ENCODE measurements around the gene RUFY3.
"Not testable (repeated sequence)": the region's sequence is repeated elsewhere in the genome, so short reads cannot be mapped to it uniquely, and the experiment has no call there.

RUFY3 gene

DNA sequence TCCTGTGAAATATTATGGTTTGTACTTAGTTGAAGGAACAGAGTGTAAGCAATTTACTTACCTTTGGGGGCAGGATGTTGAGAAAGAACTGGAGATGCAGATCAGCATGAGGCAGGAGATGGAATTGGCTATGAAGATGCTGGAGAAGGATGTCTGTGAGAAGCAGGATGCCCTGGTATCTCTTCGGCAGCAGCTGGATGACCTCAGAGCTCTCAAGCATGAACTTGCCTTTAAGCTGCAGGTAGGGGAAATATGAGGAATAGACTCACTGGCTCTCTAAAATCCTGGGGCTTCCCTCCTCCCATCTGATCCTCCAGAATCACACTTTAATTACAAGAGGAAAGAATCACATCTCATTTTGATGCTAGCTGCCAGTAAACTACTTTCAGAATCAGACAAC, 67.0 kb downstream of the RUFY3 start:
- no peak for DNase-seq

DNA sequence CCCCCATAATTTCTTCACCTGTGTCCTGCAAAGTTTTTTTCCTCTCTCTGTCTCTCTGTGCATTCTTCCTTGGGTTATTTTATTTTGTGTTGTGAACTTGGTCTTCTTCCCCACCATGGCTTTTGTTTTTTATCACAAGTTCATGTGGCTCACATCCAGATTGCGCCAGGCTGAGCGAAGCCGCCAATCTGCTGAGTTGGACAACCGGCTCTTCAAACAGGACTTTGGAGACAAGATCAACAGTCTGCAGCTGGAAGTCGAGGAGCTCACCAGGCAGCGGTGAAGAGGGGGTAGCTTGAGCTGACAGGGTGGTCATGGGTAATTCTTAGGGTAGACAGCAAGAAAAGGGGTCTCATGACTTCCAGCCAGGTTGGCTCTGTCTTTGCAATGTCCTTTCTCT, 71.9 kb downstream of the RUFY3 start:
- DNase-seq = no peak

DNA sequence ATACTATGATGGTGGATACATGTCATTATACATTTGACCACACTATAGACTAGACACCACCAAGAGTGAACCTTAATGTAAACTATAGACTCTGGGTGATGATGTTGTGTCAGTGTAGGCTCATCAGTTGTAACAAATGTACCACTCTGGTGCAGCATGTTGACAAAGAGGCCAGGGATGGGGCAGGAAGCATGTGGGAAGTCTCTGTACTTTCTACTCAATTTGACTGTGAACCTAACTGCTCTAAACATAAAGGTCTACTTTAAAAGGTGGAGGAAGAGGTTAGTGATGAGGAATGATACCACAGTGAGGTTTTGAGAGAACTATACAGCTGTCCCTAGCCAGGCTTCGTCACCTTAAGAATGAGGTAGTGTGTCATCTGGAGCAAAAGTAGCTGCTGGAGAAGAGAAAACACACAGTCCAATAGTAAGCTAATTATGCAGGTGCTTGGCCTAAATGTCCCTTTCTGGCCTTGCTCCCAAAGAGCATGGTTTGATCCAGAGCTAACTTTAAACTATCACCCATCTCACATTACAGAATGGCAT, 79.6 kb downstream of the RUFY3 start:
- DNase-seq = no peak

DNA sequence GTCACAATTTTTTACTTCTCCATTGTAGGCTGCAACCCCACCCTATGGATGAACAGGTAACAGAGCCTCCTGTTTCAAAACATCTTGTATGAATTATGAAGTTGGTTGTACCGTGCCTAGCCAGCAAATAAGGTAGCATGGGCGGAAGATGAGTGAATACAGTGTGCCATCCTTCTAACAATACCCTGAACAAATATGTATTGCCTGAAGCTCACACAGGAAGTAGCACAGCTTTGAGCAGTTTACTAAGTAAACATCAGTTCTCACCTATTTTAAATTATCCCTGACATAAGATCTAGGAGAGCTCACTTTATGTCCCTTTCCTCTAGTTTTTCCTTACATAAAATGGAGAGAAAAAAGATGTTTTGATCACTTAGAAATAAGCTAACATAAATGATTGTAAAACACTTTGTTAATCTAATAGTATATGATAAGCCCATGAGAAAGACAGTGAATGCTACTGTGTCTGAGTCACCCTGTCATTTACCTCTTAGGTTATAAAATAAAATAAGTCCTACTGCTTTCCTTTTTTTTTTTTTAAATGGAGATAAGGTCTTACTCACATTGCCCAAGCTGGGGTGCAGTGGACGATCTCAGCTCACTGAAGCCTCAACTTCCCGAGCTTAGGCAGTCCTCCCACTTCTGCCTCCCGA, 81.3 kb downstream of the RUFY3 start:
- no peak for DNase-seq

DNA sequence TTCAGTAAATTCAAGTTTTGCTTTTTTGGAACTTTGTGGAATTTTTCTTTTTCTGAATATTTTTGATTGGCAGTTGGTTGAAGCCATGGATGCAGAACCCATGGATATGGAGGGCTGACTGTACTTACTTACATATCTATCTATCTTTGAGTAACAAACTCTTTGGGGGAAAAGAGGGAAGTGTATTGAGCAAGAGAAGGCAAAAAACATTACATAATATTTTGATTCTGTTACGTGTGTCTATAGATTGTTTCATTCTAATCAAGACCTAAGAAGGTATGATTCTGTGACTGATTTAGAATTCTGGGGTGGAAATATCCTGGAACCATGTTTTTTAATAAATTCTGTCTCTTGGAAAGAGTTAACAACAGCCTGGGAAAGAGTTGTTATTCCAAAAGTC, 86.4 kb downstream of the RUFY3 start:
- no peak for DNase-seq

DNA sequence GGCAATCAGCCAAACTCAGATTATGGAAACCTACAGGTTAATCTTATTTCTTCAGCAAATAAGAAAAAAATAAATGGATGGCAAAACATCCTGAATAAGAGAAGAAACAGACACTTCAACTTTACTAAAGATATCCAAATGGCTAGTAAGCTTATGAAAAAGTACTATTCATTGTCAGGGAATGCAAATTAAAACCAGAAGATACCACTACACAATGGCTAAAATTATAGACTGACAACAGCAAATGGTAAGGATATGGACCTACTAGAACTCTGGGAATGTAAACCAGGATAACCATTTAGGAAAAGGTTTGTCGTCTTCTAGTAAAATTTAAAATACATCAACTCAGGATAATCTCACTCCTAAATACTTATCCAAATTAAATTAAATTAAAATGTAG, 93.6 kb downstream of the RUFY3 start:
- DNase-seq = no peak

DNA sequence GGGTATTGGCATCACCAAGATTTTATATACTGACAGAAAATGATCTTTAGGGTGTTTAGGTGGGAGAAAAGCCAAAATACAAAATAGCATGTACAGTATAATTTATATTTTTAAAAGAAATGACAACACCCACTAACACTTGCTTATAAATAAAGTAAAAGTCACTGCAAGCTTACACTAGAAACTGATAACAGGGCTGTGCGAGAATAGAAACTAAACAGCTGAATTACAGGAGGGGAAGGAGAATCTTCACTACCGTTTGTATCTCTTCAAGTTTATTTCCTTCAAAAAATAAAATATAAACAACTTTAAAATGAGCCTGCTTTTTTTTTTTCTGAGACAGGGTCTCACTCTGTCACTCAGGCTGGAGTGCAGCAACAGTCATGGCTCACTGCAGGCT, 95.1 kb downstream of the RUFY3 start:
- no peak for DNase-seq

DNA sequence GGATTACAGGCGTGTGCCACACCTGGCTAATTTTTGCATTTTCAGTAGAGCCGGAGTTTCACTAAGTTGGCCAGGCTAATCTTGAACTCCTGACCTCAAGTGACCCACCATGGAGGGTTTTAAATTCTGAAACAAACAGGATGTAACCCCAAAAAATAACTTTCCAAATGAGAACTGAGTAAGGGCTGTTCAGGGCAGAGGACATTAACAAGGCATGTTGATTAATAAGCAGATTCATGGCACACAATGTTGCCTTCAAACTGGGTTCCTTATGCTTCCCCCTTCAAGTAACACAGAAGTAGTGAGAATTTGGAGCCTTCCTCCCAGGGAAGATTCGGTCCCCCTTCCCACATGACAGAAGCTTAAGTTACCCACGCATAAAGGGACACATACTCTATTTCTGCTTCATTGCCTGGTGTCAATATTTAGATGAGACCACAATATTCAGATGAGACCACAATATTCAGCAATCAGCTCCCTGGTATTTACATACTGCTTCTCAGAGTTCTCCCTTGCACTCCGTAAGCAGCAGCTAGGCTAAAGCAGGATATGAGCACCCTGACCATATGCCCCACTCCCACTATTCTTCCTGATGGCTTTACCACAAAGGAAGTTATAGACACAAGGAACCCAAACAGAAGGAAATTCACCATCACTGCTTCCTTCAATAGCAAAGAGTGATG, 96.5 kb downstream of the RUFY3 start:
- DNase-seq = no peak

DNA sequence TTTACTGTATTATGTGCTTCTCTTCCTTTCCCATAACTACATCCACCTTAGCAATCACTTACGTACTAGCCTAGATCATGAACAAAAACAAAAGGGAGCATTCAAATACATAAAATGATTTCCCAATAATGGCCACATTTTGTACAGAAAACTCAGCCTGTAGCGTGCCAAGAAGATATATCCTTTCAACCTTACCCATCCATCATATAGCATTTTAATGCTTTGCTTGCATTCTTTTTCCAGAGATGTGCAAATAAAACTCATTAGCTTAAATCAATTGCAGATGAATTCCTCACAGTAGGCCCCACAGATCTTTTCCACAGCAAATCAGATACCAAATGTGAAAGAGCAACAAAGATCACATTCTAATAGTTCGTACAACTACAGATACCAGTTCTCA, 97.2 kb downstream of the RUFY3 start:
- no peak for DNase-seq

DNA sequence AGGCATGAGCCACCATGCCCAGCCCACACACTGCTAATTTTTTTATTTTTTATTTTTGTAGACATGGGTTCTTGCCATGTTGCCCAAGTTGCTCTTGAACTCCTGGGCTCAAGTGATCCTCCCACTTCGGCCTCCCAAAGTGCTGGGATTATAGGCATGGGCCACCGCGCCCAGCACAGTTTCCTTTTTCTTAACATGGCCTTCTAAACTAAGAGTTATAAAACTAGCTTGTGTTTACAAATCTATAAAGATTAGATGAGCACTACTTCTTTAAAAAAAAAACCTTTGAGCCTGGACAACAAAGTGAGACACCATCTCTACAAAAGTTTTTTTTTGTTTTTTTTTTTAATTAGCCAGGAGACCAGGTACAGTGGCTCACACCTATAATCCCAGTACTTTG, 107.3 kb downstream of the RUFY3 start:
- DNase-seq = no peak

DNA sequence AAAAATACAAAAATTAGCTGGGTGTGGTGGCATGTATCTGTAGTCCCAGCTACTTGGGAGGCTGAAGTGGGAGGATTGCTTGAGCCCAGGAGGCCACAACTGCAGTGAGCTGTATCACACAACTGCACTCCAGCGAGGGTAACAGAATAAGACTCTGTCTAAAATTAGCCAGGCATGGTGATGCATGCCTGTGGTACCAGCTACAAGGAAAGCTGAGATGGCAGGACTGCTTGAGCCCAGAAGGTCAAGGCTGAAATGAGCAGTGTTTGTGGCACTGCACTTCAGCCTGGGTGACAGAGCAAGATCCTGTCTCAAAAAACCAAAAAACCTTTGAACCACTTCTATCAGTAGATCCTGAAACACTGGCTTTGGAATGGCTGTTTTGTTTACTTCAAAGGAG, 107.7 kb downstream of the RUFY3 start:
- no peak for DNase-seq

DNA sequence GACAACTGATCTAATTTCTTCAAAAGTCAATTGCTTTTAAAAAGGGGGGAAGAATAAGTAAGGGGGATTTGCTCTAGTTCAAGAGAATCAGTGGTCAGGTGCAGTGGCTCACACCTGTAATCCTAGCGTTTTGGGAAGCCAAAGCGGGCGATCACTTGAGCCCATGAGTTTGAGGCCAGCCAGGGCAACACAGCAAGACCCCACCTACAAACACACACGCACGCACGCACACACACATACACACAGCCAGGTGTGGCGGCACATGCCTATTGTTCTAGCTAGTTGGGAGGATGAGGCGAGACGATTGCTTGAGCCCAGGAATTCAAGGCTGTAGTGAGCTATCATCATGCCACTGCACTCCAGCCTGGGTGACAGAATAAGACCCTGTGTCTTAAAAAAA, 108.3 kb downstream of the RUFY3 start:
- DNase-seq = no peak

DNA sequence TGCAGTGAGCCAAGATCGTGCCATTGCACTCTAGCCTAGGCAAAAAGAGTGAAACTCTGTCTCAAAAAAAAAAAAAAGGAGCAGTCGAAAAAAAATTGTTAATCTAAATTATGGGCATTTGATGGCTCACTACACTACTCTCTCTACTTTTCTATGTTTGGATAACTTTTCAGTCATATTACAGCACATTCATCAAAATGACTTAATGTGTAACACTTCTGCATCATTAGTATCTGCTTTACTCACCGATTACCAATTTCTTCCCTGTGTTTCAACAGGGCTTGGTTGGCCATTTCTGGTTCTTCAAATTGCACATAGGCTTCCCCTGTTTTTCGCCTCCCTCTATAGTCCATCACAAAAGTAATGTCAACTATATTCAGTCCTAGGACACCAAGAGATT, 109.5 kb downstream of the RUFY3 start:
- DNase-seq = no peak

DNA sequence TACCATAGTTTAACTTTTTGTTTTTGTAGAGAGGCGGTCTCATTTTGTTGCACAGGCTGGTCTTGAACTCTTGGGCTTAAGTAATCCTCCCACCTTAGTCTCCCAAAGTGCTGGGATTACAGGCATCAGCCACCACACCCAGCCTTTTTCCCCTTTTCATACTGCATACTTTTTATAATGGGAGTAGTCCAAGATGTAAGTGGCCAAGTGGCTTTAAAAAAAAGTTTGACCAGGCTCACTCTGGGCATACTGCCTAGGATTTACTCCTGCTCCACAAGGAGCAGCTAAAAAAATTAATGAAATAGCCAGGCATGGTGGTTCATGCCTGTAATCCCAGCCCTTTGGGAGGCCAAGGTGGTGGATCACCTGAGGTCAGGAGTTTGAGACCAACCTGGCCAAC, 111.9 kb downstream of the RUFY3 start:
- no peak for DNase-seq

DNA sequence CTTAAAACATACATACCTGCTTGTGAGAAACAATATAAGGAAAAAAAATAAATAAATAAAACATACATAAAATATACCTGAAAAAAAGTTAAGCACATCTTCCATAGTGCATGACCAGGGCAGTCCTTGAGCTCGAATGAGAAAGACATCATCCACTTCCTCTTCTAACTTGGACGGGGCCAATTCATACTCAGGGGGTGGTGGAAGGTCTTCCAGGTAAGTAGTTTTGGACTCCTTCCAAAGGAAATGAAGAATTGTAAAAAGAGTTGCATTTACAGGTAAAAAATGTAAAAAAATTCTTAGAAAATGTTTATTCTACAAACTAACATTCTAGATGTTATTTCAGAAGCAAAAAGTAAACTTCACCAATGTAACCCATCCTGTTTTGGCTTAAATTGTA, 114.3 kb downstream of the RUFY3 start:
- no peak for DNase-seq

DNA sequence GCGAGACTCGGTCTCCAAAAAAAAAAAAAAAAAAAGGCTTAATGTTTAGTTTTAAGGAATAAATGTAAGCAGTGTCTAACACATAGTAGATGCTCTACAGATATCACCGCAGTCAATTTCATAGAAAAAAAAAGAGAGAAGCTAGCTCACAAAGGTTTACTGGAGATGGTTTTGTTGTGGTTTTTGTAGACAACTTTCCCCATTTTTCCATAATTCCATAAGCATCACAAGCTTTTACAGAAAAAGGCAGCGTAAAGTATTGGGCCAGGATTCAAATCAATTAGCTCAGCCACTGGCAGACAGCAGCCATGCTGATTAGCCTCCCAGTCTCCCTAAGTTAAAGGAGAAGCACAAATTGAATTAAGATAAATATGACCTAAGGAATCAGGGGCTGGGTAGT, 116.4 kb downstream of the RUFY3 start:
- DNase-seq = no peak

DNA sequence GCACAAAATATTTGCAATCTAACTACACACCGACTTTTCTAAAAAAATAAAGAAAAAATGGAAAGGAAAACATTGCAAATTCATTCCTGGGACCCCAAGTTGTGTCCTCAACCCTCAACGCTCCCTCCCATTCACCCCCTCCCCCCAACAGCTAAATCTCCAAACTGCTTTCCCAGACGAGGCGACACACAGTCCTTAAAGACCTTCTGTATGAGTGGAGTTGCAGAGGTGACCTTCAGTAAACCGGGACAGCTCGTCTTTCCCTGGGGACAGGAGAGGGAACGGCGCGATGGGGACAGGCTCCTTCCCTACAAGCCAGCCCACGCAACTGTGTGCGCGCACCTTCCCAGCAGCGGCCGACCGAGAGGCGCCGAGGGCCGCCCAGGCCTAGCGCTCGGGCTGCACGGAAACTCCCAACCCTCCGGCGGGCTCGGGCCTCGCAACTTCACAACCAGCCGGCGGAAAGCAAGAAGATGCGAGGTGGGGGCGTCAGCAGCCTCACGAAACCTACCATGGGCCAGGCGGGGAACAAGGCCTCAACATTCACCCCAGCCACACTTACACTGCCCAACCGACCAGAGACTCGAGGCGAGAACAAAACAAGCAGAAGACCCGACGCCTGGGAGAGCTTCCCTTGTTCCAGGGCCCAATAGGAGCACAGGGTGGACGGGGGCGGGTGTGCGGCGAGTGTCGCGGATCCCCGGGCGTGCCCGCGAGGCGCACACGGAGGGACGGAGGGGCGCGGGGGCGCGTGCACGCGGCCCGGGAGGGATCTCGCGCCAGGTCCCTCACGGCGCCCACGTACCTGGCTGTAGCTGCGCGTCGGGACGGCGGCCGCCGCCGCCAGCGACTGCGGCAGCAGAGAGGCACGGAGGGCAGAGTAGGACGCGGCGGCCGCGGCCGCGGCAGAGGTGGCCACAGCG, 117.2 kb downstream of the RUFY3 start:
- peak; percentile 85 for DNase-seq

DNA sequence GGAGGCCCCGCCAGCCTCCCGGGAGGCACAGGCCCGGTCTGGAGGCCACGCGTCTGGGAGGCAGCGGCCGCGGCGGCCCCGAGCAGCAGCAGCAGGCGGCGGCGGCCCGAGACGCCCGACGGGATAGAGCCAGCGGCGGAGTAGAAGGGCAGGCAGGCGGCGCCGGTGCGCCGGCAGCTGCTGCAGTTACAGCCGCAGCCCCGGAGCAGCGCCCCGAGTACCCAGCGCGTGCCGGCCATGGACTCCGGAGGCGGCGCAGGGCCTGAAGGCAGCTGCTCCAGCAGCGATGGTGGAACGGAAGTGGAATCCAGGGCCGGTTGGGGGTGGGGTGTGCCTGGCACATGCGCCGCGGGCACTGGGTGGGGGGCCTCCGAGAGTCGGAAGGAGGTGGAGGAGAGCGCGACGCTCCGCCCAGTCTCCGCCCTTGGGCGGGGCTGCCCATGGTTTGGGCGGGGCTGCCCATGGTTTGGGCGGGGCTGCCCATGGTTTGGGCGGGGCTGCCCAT, 117.9 kb downstream of the RUFY3 start, which contains the start of gene GRSF1:
GRSF1 (minus strand) TSS at position 302 of the 505 bp plus-strand sequence; CDS start at position 239, 63 bp downstream.
- DNase-seq = peak; percentile 96

DNA sequence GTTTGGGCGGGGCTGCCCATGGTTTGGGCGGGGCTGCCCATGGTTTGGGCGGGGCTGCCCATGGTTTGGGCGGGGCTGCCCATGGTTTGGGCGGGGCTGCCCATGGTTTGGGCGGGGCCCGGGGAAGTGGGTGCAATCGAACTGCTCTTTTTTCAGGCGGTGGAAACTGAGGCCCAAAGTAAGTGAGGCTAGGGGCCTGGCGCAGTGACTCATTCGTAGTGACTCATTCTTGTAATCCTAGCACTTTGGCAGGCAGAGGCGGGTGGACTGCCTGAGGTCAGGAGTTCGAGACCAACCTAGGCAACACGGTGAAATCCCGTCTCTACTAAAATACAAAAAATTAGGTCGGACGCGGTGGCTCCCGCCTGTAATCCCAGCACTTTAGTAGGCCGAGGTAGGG, 118.4 kb downstream of the RUFY3 start:
- DNase-seq = peak; percentile 82

DNA sequence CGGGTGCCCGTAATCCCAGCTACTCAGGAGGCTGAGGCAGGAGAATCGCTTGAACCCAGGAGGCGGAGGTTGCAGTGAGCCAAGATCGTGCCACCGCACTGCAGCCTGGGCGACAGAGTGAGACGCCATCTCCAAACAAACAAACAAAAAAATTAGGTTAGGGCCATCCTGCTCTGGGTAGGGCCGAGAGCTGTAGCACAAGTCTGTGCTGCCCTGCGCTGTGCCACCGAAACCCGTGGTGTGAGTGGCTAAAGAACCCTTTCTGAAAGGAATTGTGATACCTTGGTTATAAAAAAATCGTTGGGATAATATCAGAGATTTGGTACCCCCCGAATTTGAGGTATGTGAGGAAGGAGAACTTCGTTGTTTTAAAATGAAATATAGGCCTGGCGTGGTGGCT, 118.9 kb downstream of the RUFY3 start:
- not testable (repeated sequence) for DNase-seq

DNA sequence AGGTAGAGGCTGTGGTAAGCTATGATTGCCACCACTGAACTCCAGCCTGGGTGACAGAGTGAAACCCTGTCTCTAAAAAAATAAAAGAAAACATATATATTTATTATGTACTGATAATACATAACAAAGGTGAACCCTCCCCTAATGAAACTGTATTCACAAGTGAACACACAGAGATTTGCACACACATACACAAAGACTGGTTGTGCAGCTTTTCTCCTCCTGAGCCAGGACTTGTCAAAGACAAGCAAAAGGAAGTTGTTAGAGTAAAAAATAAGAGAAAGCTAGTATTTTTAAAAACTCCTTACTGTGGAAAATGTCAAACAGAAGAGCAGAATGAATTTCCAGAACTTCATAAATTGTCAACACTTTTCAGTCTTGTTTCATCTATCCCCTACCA, 119.4 kb downstream of the RUFY3 start:
- DNase-seq = no peak

DNA sequence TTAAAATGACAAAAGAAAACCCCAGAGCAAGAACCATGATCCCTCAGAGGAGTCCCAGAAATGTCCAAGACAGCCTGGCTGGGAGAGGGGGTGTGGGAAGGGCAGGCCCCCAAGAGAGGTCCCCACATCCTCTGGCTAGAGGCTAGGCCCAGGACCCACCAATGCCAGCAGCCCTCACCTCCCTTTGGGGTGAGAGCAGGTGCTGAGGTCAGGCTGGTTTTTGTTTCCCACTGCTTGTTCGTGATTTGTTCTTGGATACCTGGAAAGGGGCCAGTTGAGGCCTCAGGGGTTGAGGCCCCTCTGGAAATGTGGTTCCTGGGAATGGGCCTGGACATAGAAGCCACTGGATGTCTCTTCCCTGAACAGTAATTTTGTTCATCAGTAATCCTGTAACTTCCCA, 120.2 kb downstream of the RUFY3 start:
- no peak for DNase-seq

DNA sequence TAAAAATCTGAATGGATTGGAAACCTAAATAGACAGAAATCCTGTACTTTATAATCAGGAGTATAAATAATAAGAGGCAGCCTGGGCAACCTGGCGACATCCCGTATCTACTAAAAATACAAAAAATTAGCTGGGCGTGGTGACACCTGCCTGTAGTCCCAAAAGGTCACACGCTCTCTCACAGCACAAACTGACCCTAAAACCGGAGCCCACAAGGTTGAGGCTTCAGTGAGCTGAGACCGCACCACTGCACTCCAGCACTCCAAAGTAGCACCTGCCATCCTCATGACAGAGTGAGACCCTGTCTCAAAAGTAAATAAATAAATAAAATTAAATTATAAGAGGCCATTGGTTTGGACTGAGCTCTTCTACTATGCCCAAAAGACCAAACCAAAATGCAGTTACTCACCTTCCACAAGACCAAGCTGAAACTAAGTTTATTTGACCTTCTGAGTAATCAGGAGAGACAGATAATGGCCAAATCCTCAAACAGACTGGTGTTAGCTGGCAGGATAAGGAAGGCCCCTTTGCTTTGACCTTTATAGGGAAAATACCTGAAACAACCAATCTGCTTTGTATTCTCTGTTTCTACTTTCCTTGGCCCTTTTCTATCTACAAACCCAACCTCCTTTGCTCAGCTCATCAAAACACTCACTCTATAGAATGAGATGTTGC, 121.1 kb downstream of the RUFY3 start:
- DNase-seq = no peak

All from activated CD8-positive, alpha-beta memory T cell treated with anti-CD3 and anti-CD28 coated beads for 24 hours (primary cell).